Measurements from ENCODE around the gene MLPH.

- TF ChIP-seq POLR2A (IDR thresholded peaks at IDR 0.05) = no peak
- no peak for TF ChIP-seq CTCF (IDR thresholded peaks at IDR 0.05 in 8 of 11, conservative IDR thresholded peaks at IDR 0.05 in 3 of 11)
- no peak for TF ChIP-seq POLR2AphosphoS5 (IDR thresholded peaks at IDR 0.05)
These were observed 9.4 kb downstream of the MLPH start for GRCh38 chr2:237496428-237496827.
